ENCODE results near the gene PAGE4.

The PAGE4 gene

GRCh38 chrX:49858341-49858740 lies 29.2 kb downstream of the PAGE4 start:
- ChIA-PET CTCF (no interaction called here), POLR2A (ENCODE audit: low non-redundant PET) (no interaction called here)
- H3K27ac ChIP-seq = no peak overlapping the region
- no peak for DNase-seq (ENCODE audit: low spot score)
- no peak for TF ChIP-seq CTCF (conservative IDR thresholded peaks at IDR 0.05; ENCODE audit: low read depth)

GRCh38 chrX:49859491-49859890 lies 30.4 kb downstream of the PAGE4 start:
- H3K27ac ChIP-seq = no peak overlapping the region
- ChIA-PET POLR2A (ENCODE audit: low non-redundant PET) (no interaction called here), CTCF (no interaction called here)
- TF ChIP-seq CTCF (conservative IDR thresholded peaks at IDR 0.05; ENCODE audit: low read depth) = no peak
- no peak for DNase-seq (ENCODE audit: low spot score)

- ChIA-PET CTCF (no interaction called here), POLR2A (ENCODE audit: low non-redundant PET) (no interaction called here)
- DNase-seq (ENCODE audit: low spot score) = no peak
- H3K27ac ChIP-seq = no peak overlapping the region
- TF ChIP-seq CTCF (conservative IDR thresholded peaks at IDR 0.05; ENCODE audit: low read depth) = no peak
Measured at GRCh38 chrX:49860867-49861535, 31.9 kb downstream of the PAGE4 start.

- CTCF ChIA-PET = no interaction called here
- no peak for TF ChIP-seq CTCF (conservative IDR thresholded peaks at IDR 0.05; ENCODE audit: low read depth)
- H3K27ac ChIP-seq = no peak overlapping the region
Measured at GRCh38 chrX:49862093-49862492, 33.0 kb downstream of the PAGE4 start.

GRCh38 chrX:49868739-49869138 lies 39.6 kb downstream of the PAGE4 start:
- no peak overlapping the region for H3K27ac ChIP-seq
- DNase-seq (ENCODE audit: low spot score) = no peak
- ChIA-PET POLR2A (ENCODE audit: low non-redundant PET) (no interaction called here), CTCF (interaction anchor here (0.6 kb wide), 1 partner anchor 115 kb away, joined by 4 read pairs; no protein-coding TSS in a partner anchor)
- TF ChIP-seq CTCF (conservative IDR thresholded peaks at IDR 0.05; ENCODE audit: low read depth) = no peak

More at GRCh38 chrX:49862093-49862492, 33.0 kb downstream of the PAGE4 start:
- POLR2A ChIA-PET (ENCODE audit: low non-redundant PET) = no interaction called here
- no peak for DNase-seq (ENCODE audit: low spot score)

GRCh38 chrX:49876750-49877149 lies 47.6 kb downstream of the PAGE4 start:
- peak; percentile 59 for TF ChIP-seq CTCF (conservative IDR thresholded peaks at IDR 0.05; ENCODE audit: low read depth)
- CTCF ChIA-PET = interaction anchor here (0.6 to 1.0 kb wide), 3 partner anchors 15 to 784 kb away, joined by 3 to 6 read pairs (median 5); no protein-coding TSS in a partner anchor
- POLR2A ChIA-PET (ENCODE audit: low non-redundant PET) = no interaction called here

More at GRCh38 chrX:49876750-49877149, 47.6 kb downstream of the PAGE4 start:
- peak; percentile 26 for DNase-seq (ENCODE audit: low spot score)
- no peak overlapping the region for H3K27ac ChIP-seq

All from RWPE1 (cell line).